DOHH2 (cell line): ENCODE measurements around the gene TXNDC17.
"Not testable (repeated sequence)": the region's sequence is repeated elsewhere in the genome, so short reads cannot be mapped to it uniquely, and the experiment has no call there.

ENCODE experiments used
- EZH2phosphoT487 ChIP-seq: fragments of 200-600 bp; sonication (generic); IDR thresholded peaks from 2 replicates; pipeline ENCODE4 v1.6.1; 2017; ENCODE audit warnings: borderline replicate concordance, mild to moderate bottlenecking, antibody characterized with exemption, low read length, moderate library complexity, mixed read lengths
- TF ChIP-seq, protein P1 (sequence below): fragments of 200-600 bp; sonication (generic); IDR thresholded peaks from one replicate; pipeline ENCODE4 v1.5.1; 2014; ENCODE audit warnings: antibody characterized with exemption, mild to moderate bottlenecking, low read depth, low read length; ENCODE audit not compliant: poor library complexity, severe bottlenecking

- TF ChIP-seq, protein P1, sequence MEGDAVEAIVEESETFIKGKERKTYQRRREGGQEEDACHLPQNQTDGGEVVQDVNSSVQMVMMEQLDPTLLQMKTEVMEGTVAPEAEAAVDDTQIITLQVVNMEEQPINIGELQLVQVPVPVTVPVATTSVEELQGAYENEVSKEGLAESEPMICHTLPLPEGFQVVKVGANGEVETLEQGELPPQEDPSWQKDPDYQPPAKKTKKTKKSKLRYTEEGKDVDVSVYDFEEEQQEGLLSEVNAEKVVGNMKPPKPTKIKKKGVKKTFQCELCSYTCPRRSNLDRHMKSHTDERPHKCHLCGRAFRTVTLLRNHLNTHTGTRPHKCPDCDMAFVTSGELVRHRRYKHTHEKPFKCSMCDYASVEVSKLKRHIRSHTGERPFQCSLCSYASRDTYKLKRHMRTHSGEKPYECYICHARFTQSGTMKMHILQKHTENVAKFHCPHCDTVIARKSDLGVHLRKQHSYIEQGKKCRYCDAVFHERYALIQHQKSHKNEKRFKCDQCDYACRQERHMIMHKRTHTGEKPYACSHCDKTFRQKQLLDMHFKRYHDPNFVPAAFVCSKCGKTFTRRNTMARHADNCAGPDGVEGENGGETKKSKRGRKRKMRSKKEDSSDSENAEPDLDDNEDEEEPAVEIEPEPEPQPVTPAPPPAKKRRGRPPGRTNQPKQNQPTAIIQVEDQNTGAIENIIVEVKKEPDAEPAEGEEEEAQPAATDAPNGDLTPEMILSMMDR: not testable (repeated sequence)
- TF ChIP-seq EZH2phosphoT487: not testable (repeated sequence)
These were observed 17.6 kb downstream of the TXNDC17 start for GRCh38 chr17:6658411-6658810.
